Measurements from ENCODE around the gene TMC6.
A peak's percentile ranks its signal among the peaks of the same experiment; 100 is the strongest.
"Not testable (repeated sequence)": the region's sequence is repeated elsewhere in the genome, so short reads cannot be mapped to it uniquely, and the experiment has no call there.

TMC6 gene

GRCh38 chr17:78159575-78160158, 31.1 kb upstream of the TMC6 start:
- DNase-seq (ENCODE audit: low read depth in 2 of 2): no peak

GRCh38 chr17:78154903-78155811, 26.6 kb upstream of the TMC6 start:
- DNase-seq (ENCODE audit: low read depth in 2 of 2): no peak

- DNase-seq (ENCODE audit: low read depth in 2 of 2): no peak
Measured at GRCh38 chr17:78151514-78152008, 23.0 kb upstream of the TMC6 start.

GRCh38 chr17:78148286-78149016, 19.9 kb upstream of the TMC6 start:
- DNase-seq (ENCODE audit: low read depth in 2 of 2): no peak

GRCh38 chr17:78147315-78147998, 18.9 kb upstream of the TMC6 start:
- no peak for DNase-seq (ENCODE audit: low read depth in 2 of 2)

GRCh38 chr17:78146881-78147280, 18.3 kb upstream of the TMC6 start:
- no peak for DNase-seq (ENCODE audit: low read depth in 2 of 2)

- DNase-seq (ENCODE audit: low read depth in 2 of 2): no peak
Measured at GRCh38 chr17:78146471-78146869, 17.9 kb upstream of the TMC6 start.

- DNase-seq (ENCODE audit: low read depth in 2 of 2): no peak
Measured at GRCh38 chr17:78144736-78145641, 16.4 kb upstream of the TMC6 start.

GRCh38 chr17:78144147-78144719, 15.7 kb upstream of the TMC6 start:
- no peak for DNase-seq (ENCODE audit: low read depth in 2 of 2)

- DNase-seq (ENCODE audit: low read depth in 2 of 2): no peak
Measured at GRCh38 chr17:78143214-78144146, 14.9 kb upstream of the TMC6 start.

GRCh38 chr17:78142119-78142861, 13.7 kb upstream of the TMC6 start:
- no peak for DNase-seq (ENCODE audit: low read depth in 2 of 2)

- no peak for DNase-seq (ENCODE audit: low read depth in 2 of 2)
Measured at GRCh38 chr17:78141437-78142118, 13.0 kb upstream of the TMC6 start.

GRCh38 chr17:78140169-78141051, 11.9 kb upstream of the TMC6 start:
- peak; percentile 92 to 98 for DNase-seq (ENCODE audit: low read depth in 2 of 2)

GRCh38 chr17:78139861-78140168, 11.3 kb upstream of the TMC6 start:
- DNase-seq (ENCODE audit: low read depth in 2 of 2): not testable (repeated sequence)

GRCh38 chr17:78138204-78139060, 9.9 kb upstream of the TMC6 start:
- no peak for DNase-seq (ENCODE audit: low read depth in 2 of 2)

All from stimulated activated CD4-positive, alpha-beta T cell treated with anti-CD3 and anti-CD28 coated beads, Interleukin-4, amount 100 ng/mL, for 48 hours (primary cell).